A673 (cell line): Measurements from ENCODE around the gene THUMPD3. TPM values are rescaled to one million over a fixed set of nuclear protein-coding genes. Genes with fewer than 3 reads are reported as not detected.

Experiments
- BruUV-seq: library from RNA; stranded (reverse); fragments of 400-500 nt; replicated peaks from 2 replicates; lab custom pipeline; 2021; lab: Mats Ljungman, UMichigan
- CTCF ChIA-PET: fragments of 300-600 bp; sonication (Branson Sonifier 250); formaldehyde crosslinking; loops from one replicate; lab custom pipeline; 2022; ENCODE audit warnings: antibody characterized with exemption; lab: Charles Lee
- POLR2A ChIA-PET: fragments of 300-600 bp; sonication (Branson Sonifier 250); formaldehyde crosslinking; loops from one replicate; lab custom pipeline; 2022; ENCODE audit warnings: antibody characterized with exemption; ENCODE audit not compliant: low non-redundant PET; lab: Charles Lee
- DNase-seq: peaks from one replicate; pipeline ENCODE4 v3.0.0-alpha.2; 2015; ENCODE audit warnings: low spot score
- H3K27ac ChIP-seq: fragments of 200-600 bp; sonication (generic); 2 replicates; pipeline ENCODE4 v1.5.1; 2016; ENCODE audit warnings: mixed run types, low read depth, mild to moderate bottlenecking, mixed read lengths, antibody characterized with exemption, low read length; ENCODE audit not compliant: poor library complexity, severe bottlenecking
- H3K27me3 ChIP-seq: fragments of 200-600 bp; sonication (generic); replicated peaks from 2 replicates; pipeline ENCODE4 v1.6.1; 2017; ENCODE audit warnings: mixed run types, low read depth, mild to moderate bottlenecking, mixed read lengths, antibody characterized with exemption, low read length; ENCODE audit not compliant: insufficient read depth, poor library complexity
- H3K36me3 ChIP-seq: fragments of 200-600 bp; sonication (generic); 2 replicates; pipeline ENCODE4 v1.6.1; 2016; ENCODE audit warnings: mixed run types, mild to moderate bottlenecking, mixed read lengths, antibody characterized with exemption, low read length; ENCODE audit not compliant: insufficient read depth, poor library complexity, severe bottlenecking
- H3K4me1 ChIP-seq: fragments of 200-600 bp; sonication (generic); 2 replicates; pipeline ENCODE4 v1.6.1; 2017; ENCODE audit warnings: mixed run types, mild to moderate bottlenecking, mixed read lengths, antibody characterized with exemption, low read length; ENCODE audit not compliant: insufficient read depth, poor library complexity, severe bottlenecking
- H3K4me3 ChIP-seq: fragments of 200-600 bp; sonication (generic); 2 replicates; pipeline ENCODE4 v1.5.1; 2016; ENCODE audit warnings: low read depth, mixed run types, mild to moderate bottlenecking, mixed read lengths, low read length; ENCODE audit not compliant: poor library complexity, severe bottlenecking
- H3K9me3 ChIP-seq: fragments of 200-600 bp; sonication (generic); 2 replicates; pipeline ENCODE4 v1.6.1; 2016; ENCODE audit warnings: mixed run types, low read depth, mild to moderate bottlenecking, mixed read lengths, antibody characterized with exemption, low read length; ENCODE audit not compliant: poor library complexity, severe bottlenecking
- EZH2 ChIP-seq: fragments of 200-600 bp; sonication (generic); IDR thresholded peaks from 2 replicates; pipeline ENCODE4 v1.6.1; 2017; ENCODE audit warnings: borderline replicate concordance, low read depth, mild to moderate bottlenecking, mixed read lengths, antibody characterized with exemption, low read length; ENCODE audit not compliant: poor library complexity, severe bottlenecking
- intact Hi-C: fragments of 100-400 bp; cut with micrococcal nuclease; formaldehyde crosslinking; loops from one replicate; pipeline ENCODE4 v1.10.0; 2022; ENCODE audit not compliant: unreplicated experiment
- total RNA-seq: library from RNA; stranded (reverse); gene quantifications from 2 replicates; pipeline ENCODE4 v1.2.3, GENCODE V29; 2021
- TF ChIP-seq, protein P1 (sequence below): fragments of 300-800, 200-600 bp; sonication (generic); conservative IDR thresholded peaks from 2 replicates; pipeline ENCODE4 v1.5.1; 2017; ENCODE audit warnings: low read depth, mild to moderate bottlenecking, antibody characterized with exemption, low read length, moderate library complexity, mixed read lengths

Gene THUMPD3
- total RNA-seq, 1 experiment from 2014 or later, result 84.6 TPM

DNA sequence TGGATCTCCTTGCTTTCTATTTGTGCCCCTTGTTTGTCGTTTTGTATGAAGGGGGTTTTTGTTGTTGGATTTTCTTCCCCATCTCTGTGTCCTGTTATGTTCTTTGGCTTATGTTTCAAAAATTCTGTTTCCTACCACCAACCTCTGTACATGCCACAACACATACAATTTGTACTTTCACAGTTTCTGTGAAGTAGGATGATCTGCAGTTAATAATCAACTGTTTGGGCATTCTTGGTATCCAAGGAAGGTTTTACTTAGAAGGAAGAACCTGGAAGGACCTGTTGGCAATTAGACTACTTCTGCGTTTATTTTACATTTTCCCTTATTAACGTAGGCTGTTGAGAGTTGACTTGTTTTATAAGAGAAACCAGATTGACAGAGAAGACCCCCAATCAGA lies 42.9 kb downstream of the THUMPD3 start:
- Histone ChIP-seq H3K4me3 (no peak overlapping the region), H3K4me1 (peaks cover 50% of the 10 kb centered on the region), H3K27ac (no peak overlapping the region), H3K27me3 (no peaks in the 10 kb centered on the region), H3K36me3 (no peaks in the 10 kb centered on the region), H3K9me3 (no peaks in the 10 kb centered on the region)
- BruUV-seq, result no TSS peak
- intact Hi-C loops, result no loop called here
- POLR2A ChIA-PET, result no interaction called here
- DNase-seq, result no peak
- TF ChIP-seq EZH2, result no peak
- TF ChIP-seq, protein P1, sequence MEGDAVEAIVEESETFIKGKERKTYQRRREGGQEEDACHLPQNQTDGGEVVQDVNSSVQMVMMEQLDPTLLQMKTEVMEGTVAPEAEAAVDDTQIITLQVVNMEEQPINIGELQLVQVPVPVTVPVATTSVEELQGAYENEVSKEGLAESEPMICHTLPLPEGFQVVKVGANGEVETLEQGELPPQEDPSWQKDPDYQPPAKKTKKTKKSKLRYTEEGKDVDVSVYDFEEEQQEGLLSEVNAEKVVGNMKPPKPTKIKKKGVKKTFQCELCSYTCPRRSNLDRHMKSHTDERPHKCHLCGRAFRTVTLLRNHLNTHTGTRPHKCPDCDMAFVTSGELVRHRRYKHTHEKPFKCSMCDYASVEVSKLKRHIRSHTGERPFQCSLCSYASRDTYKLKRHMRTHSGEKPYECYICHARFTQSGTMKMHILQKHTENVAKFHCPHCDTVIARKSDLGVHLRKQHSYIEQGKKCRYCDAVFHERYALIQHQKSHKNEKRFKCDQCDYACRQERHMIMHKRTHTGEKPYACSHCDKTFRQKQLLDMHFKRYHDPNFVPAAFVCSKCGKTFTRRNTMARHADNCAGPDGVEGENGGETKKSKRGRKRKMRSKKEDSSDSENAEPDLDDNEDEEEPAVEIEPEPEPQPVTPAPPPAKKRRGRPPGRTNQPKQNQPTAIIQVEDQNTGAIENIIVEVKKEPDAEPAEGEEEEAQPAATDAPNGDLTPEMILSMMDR, result no peak
- CTCF ChIA-PET, result no interaction called here

DNA sequence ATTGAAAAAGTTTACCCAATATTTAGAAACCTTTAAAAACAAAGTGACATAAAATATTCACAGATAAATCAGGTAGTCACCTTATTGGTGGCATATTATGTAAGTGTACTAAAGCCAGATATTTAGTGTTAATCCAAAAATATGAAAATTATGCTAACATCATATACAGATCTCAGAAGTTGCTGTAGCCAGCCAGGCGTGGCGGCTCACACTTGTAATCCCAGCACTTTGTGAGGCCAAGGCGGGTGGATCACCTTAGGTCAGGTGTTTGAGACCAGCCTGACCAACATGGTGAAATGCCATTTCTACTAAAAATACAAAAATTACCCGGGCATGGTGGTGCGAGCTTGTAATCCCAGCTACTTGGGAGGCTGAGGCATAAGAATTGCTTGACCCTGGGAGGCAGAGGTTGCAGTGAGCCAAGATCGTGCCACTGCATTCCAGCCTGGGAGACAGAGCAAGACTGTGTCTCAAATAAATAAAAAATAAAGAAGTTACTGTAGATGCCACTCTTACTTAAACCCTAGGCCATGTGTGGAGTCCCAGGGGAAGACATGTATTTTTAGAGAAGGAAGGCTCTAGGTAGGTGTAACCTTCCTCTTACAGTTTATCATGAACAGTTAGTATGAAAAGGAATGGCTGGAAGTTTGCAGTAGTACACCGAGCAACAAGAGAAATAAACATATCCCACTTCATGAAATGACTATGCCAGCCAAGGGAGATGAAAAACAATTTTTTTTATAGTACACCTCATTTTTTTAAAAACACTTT lies 44.2 kb downstream of the THUMPD3 start:
- Histone ChIP-seq H3K4me1 (peaks cover 37% of the 10 kb centered on the region), H3K27ac (no peak overlapping the region), H3K9me3 (no peaks in the 10 kb centered on the region), H3K4me3 (no peak overlapping the region), H3K36me3 (no peaks in the 10 kb centered on the region), H3K27me3 (no peaks in the 10 kb centered on the region)
- ChIA-PET CTCF (no interaction called here), POLR2A (no interaction called here)
- intact Hi-C loops, result no loop called here
- no TSS peak for BruUV-seq
- no peak for DNase-seq
- TF ChIP-seq, protein P1, result no peak
- TF ChIP-seq EZH2, result no peak

DNA sequence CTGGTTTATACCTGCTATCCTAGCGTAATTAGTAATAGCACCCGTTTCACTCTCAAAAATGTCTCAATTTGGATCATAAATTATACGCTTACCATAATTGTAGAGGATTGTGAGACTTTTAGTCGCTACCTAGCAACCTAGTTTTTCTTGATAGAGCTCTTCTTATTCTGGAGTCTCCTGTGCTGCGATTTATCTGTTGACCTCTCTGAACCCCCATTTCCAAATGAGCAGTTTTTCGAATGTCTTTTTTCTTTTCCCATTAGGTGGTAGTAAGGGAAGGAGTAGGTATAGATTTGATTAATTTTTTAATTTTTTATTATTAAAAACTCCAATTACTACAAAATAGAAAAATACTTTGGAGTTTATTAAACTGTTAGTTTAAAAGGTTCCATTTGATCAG lies 45.2 kb downstream of the THUMPD3 start:
- DNase-seq, result no peak
- CTCF ChIA-PET, result no interaction called here
- Histone ChIP-seq H3K27me3 (no peaks in the 10 kb centered on the region), H3K27ac (no peak overlapping the region), H3K9me3 (no peaks in the 10 kb centered on the region), H3K4me1 (peaks cover 27% of the 10 kb centered on the region), H3K4me3 (no peak overlapping the region), H3K36me3 (no peaks in the 10 kb centered on the region)
- TF ChIP-seq, protein P1, result no peak
- TF ChIP-seq EZH2, result no peak
- BruUV-seq, result no TSS peak
- intact Hi-C loops, result no loop called here
- POLR2A ChIA-PET, result no interaction called here
